OCI-LY7 (cell line): ENCODE results near the gene MPHOSPH8. TPM values are rescaled to one million over a fixed set of nuclear protein-coding genes. Genes with fewer than 3 reads are reported as not detected.

Experiments used
- BruUV-seq: library from RNA; stranded (reverse); fragments of 400-500 nt; replicated peaks from 2 replicates; lab custom pipeline; 2021; lab: Mats Ljungman, UMichigan
- CTCF ChIA-PET: fragments of 300-600 bp; sonication (Branson Sonifier 250); formaldehyde crosslinking; loops from one replicate; lab custom pipeline; 2022; ENCODE audit warnings: antibody characterized with exemption; ENCODE audit not compliant: unreplicated experiment; lab: Charles Lee
- POLR2A ChIA-PET: fragments of 300-600 bp; sonication (Branson Sonifier 250); formaldehyde crosslinking; loops from one replicate; lab custom pipeline; 2022; ENCODE audit warnings: antibody characterized with exemption; lab: Charles Lee
- DNase-seq: peaks from one replicate; pipeline ENCODE4 v3.0.0-alpha.2; 2015; ENCODE audit warnings: low spot score
- H2AFZ ChIP-seq: fragments of 200-600 bp; sonication (generic), shearing (Covaris generic); 2 replicates; pipeline ENCODE4 v1.6.1; 2014; ENCODE audit warnings: mild to moderate bottlenecking, antibody characterized with exemption, low read length, moderate library complexity
- H3K27ac ChIP-seq: fragments of 200-600 bp; sonication (generic); 2 replicates; pipeline ENCODE4 v1.5.1; 2014; ENCODE audit warnings: mixed run types, low read depth, mild to moderate bottlenecking, moderate library complexity, low read length, inconsistent platforms; ENCODE audit not compliant: poor library complexity, severe bottlenecking
- H3K36me3 ChIP-seq: fragments of 200-600 bp; sonication (generic); 2 replicates; pipeline ENCODE4 v1.6.1; 2014; ENCODE audit warnings: mild to moderate bottlenecking, antibody characterized with exemption, low read length, moderate library complexity, mixed read lengths; ENCODE audit not compliant: insufficient read depth
- H3K4me1 ChIP-seq: fragments of 200-600 bp; sonication (generic); 2 replicates; pipeline ENCODE4 v1.5.1; 2014; ENCODE audit warnings: mild to moderate bottlenecking, low read length; ENCODE audit not compliant: insufficient read depth, poor library complexity, severe bottlenecking
- H3K4me2 ChIP-seq: fragments of 200-600 bp; sonication (generic); 2 replicates; pipeline ENCODE4 v1.6.1; 2014; ENCODE audit warnings: mild to moderate bottlenecking, low read length
- H3K4me3 ChIP-seq: fragments of 200-600 bp; sonication (generic); 2 replicates; pipeline ENCODE4 v1.5.1; 2014; ENCODE audit warnings: mild to moderate bottlenecking, low read depth, low read length; ENCODE audit not compliant: poor library complexity, severe bottlenecking
- H3K79me2 ChIP-seq: fragments of 200-600 bp; sonication (generic); 2 replicates; pipeline ENCODE4 v1.6.1; 2016; ENCODE audit warnings: low read depth, mild to moderate bottlenecking, low read length, moderate library complexity, mixed read lengths; ENCODE audit not compliant: insufficient read depth
- H3K9me2 ChIP-seq: fragments of 200-600 bp; sonication (generic); 2 replicates; pipeline ENCODE4 v1.6.1; 2016; ENCODE audit warnings: mild to moderate bottlenecking, low read length, mixed read lengths; ENCODE audit not compliant: insufficient read depth
- H3K9me3 ChIP-seq: fragments of 200-600 bp; sonication (generic); 2 replicates; pipeline ENCODE4 v1.6.1; 2014; ENCODE audit warnings: mild to moderate bottlenecking, mixed run types, low read length, mixed read lengths
- H4K20me1 ChIP-seq: fragments of 200-600 bp; sonication (generic); 2 replicates; pipeline ENCODE4 v1.6.1; 2014; ENCODE audit warnings: mild to moderate bottlenecking, antibody characterized with exemption, low read length, moderate library complexity, mixed read lengths; ENCODE audit not compliant: insufficient read depth
- CTCF ChIP-seq: fragments of 200-600 bp; sonication (generic); conservative IDR thresholded peaks from 2 replicates; pipeline ENCODE4 v1.5.1; 2014; ENCODE audit warnings: mild to moderate bottlenecking, antibody characterized with exemption, low read length, moderate library complexity, mixed read lengths
- EZH2phosphoT487 ChIP-seq: fragments of 200-600 bp; sonication (generic); IDR thresholded peaks from 2 replicates; pipeline ENCODE4 v1.6.1; 2018; ENCODE audit warnings: low read depth, borderline replicate concordance, mild to moderate bottlenecking, mixed run types, antibody characterized with exemption, low read length, moderate library complexity, mixed read lengths
- intact Hi-C: fragments of 100-400 bp; cut with micrococcal nuclease; formaldehyde crosslinking; loops from one replicate; pipeline ENCODE4 v1.10.0; 2022; ENCODE audit not compliant: unreplicated experiment
- total RNA-seq, 2 experiments: library from RNA; depleted of rRNA in 1 of 2; stranded (reverse); fragments of >200 nt in 1 of 2; shearing (Covaris generic) in 1 of 2; gene quantifications; 2 replicates each; pipeline ENCODE4 v1.2.3, GENCODE V29; 2014 to 2022

MPHOSPH8 gene
- total RNA-seq, 2 experiments from 2014 or later, result 12.8 to 31.1 TPM

GRCh38 chr13:19591864-19592263 is 41.6 kb upstream of the MPHOSPH8 start:
- BruUV-seq, result no TSS peak
- CTCF ChIA-PET, result no interaction called here
- H3K36me3 ChIP-seq, result no peaks in the 10 kb centered on the region
- TF ChIP-seq CTCF, result no peak
- TF ChIP-seq EZH2phosphoT487, result no peak
- intact Hi-C loops, result no loop called here
- H3K4me3 ChIP-seq, result no peak overlapping the region
- H3K9me2 ChIP-seq, result no peaks in the 10 kb centered on the region
- H3K79me2 ChIP-seq, result no peaks in the 10 kb centered on the region
- H4K20me1 ChIP-seq, result no peaks in the 10 kb centered on the region
- peaks cover 6% of the 10 kb centered on the region for H3K4me1 ChIP-seq
- POLR2A ChIA-PET, result no interaction called here
- no peak overlapping the region for H2AFZ ChIP-seq
- H3K27ac ChIP-seq, result no peak overlapping the region
- no peak for DNase-seq
- H3K9me3 ChIP-seq, result no peaks in the 10 kb centered on the region
- H3K4me2 ChIP-seq, result no peak overlapping the region

- no peaks in the 10 kb centered on the region for H3K36me3 ChIP-seq
- H2AFZ ChIP-seq, result no peak overlapping the region
- no peaks in the 10 kb centered on the region for H3K9me2 ChIP-seq
- no peaks in the 10 kb centered on the region for H3K79me2 ChIP-seq
- no peak overlapping the region for H3K27ac ChIP-seq
- POLR2A ChIA-PET, result no interaction called here
- H3K4me3 ChIP-seq, result no peak overlapping the region
- intact Hi-C loops, result no loop called here
- TF ChIP-seq EZH2phosphoT487, result no peak
- TF ChIP-seq CTCF, result no peak
- no peaks in the 10 kb centered on the region for H4K20me1 ChIP-seq
- DNase-seq, result no peak
- no peak overlapping the region for H3K4me2 ChIP-seq
- no peaks in the 10 kb centered on the region for H3K9me3 ChIP-seq
- no TSS peak for BruUV-seq
- CTCF ChIA-PET, result no interaction called here
- H3K4me1 ChIP-seq, result no peaks in the 10 kb centered on the region
These were observed 40.7 kb upstream of the MPHOSPH8 start for GRCh38 chr13:19592657-19593180.

GRCh38 chr13:19596086-19596485 is 37.4 kb upstream of the MPHOSPH8 start:
- Histone ChIP-seq H3K4me2 (no peak overlapping the region), H2AFZ (no peak overlapping the region), H3K36me3 (no peaks in the 10 kb centered on the region), H3K27ac (no peak overlapping the region), H3K9me3 (no peaks in the 10 kb centered on the region), H3K9me2 (no peaks in the 10 kb centered on the region), H3K4me1 (no peaks in the 10 kb centered on the region), H4K20me1 (no peaks in the 10 kb centered on the region), H3K79me2 (no peaks in the 10 kb centered on the region), H3K4me3 (no peak overlapping the region)
- CTCF ChIA-PET, result no interaction called here
- TF ChIP-seq EZH2phosphoT487, result no peak
- TF ChIP-seq CTCF, result no peak
- POLR2A ChIA-PET, result interaction anchor here (0.7 kb wide), 1 partner anchor 885 kb away, joined by 3 read pairs; no protein-coding TSS in a partner anchor
- no peak for DNase-seq
- intact Hi-C loops, result no loop called here
- no TSS peak for BruUV-seq
